ENCODE results near the gene PELO.

DNA sequence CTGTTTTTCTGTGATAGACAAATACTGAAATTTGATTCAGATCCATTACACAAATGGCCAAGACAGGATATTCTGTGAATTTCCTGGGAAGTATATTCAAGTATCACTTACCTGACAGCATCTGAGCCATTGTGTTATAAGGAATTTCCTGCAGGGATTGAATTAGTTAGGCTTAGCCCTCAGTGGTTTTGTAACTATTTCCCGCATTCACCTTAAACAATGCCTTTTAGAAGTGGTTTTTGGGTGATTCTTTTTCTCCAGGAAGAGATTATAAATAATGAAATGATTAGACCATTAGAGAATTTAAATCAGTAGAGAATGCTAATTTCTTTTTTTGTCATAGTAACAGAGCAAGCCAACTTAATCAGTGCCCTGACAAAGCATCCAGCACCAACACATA, 30.6 kb downstream of the PELO start:
- TF ChIP-seq, protein P1, sequence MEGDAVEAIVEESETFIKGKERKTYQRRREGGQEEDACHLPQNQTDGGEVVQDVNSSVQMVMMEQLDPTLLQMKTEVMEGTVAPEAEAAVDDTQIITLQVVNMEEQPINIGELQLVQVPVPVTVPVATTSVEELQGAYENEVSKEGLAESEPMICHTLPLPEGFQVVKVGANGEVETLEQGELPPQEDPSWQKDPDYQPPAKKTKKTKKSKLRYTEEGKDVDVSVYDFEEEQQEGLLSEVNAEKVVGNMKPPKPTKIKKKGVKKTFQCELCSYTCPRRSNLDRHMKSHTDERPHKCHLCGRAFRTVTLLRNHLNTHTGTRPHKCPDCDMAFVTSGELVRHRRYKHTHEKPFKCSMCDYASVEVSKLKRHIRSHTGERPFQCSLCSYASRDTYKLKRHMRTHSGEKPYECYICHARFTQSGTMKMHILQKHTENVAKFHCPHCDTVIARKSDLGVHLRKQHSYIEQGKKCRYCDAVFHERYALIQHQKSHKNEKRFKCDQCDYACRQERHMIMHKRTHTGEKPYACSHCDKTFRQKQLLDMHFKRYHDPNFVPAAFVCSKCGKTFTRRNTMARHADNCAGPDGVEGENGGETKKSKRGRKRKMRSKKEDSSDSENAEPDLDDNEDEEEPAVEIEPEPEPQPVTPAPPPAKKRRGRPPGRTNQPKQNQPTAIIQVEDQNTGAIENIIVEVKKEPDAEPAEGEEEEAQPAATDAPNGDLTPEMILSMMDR (IDR thresholded peaks at IDR 0.05) = no peak
- no peak for TF ChIP-seq EZH2 (IDR thresholded peaks at IDR 0.05; ENCODE audit: borderline replicate concordance, insufficient read depth, low read depth, low read length, poor library complexity, severe bottlenecking)
